DOHH2 (cell line): ENCODE data around the gene KIRREL3.

Experiments used
- H3F3A ChIP-seq: fragments of 200-600 bp; sonication (generic), shearing (Covaris generic); 2 replicates; pipeline ENCODE4 v1.6.0; 2016; ENCODE audit warnings: antibody characterized with exemption, mild to moderate bottlenecking; ENCODE audit not compliant: control insufficient read depth, insufficient read depth
- H3K27ac ChIP-seq: fragments of 200-600 bp; sonication (generic); 2 replicates; pipeline ENCODE4 v1.5.1; 2014; ENCODE audit warnings: low read depth, mild to moderate bottlenecking, low read length, moderate library complexity
- H3K27me3 ChIP-seq: fragments of 200-600 bp; sonication (generic); 2 replicates; pipeline ENCODE4 v1.6.1; 2014; ENCODE audit warnings: mild to moderate bottlenecking, low read length, mixed read lengths; ENCODE audit not compliant: control insufficient read depth
- H3K36me3 ChIP-seq: fragments of 200-600 bp; sonication (generic); 2 replicates; pipeline ENCODE4 v1.6.1; 2014; ENCODE audit warnings: mild to moderate bottlenecking, low read length, moderate library complexity, mixed read lengths; ENCODE audit not compliant: control insufficient read depth
- H3K4me1 ChIP-seq: fragments of 200-600 bp; sonication (generic); 2 replicates; pipeline ENCODE4 v1.6.1; 2014; ENCODE audit warnings: mild to moderate bottlenecking, low read length, mixed read lengths; ENCODE audit not compliant: control insufficient read depth
- H3K4me2 ChIP-seq: fragments of 200-600 bp; sonication (generic); 2 replicates; pipeline ENCODE4 v1.6.0; 2014; ENCODE audit warnings: mild to moderate bottlenecking, low read length, moderate library complexity
- H3K4me3 ChIP-seq: fragments of 200-600 bp; sonication (generic); 2 replicates; pipeline ENCODE4 v1.5.1; 2014; ENCODE audit warnings: mild to moderate bottlenecking, low read length, mixed read lengths
- H3K79me2 ChIP-seq: fragments of 200-600 bp; sonication (generic); 2 replicates; pipeline ENCODE4 v1.6.1; 2014; ENCODE audit warnings: mild to moderate bottlenecking, low read length, mixed read lengths; ENCODE audit not compliant: control insufficient read depth
- H3K9me2 ChIP-seq: fragments of 200-600 bp; sonication (generic); replicated peaks from 2 replicates; pipeline ENCODE4 v1.6.1; 2014; ENCODE audit warnings: mild to moderate bottlenecking, low read length, mixed read lengths; ENCODE audit not compliant: control insufficient read depth
- H3K9me3 ChIP-seq: fragments of 200-600 bp; sonication (generic); 2 replicates; pipeline ENCODE4 v1.6.1; 2014; ENCODE audit warnings: antibody characterized with exemption, low read length, mixed read lengths; ENCODE audit not compliant: control insufficient read depth, insufficient read depth
- H4K20me1 ChIP-seq: fragments of 200-600 bp; sonication (generic); 2 replicates; pipeline ENCODE4 v1.6.0; 2014; ENCODE audit warnings: low read depth, mild to moderate bottlenecking, antibody characterized with exemption, low read length, moderate library complexity; ENCODE audit not compliant: control insufficient read depth, insufficient read depth
- CTCF ChIP-seq: fragments of 200-600 bp; sonication (generic); IDR thresholded peaks from one replicate; pipeline ENCODE4 v1.5.1; 2014; ENCODE audit warnings: antibody characterized with exemption, mild to moderate bottlenecking, low read depth, low read length; ENCODE audit not compliant: poor library complexity, severe bottlenecking
- EZH2phosphoT487 ChIP-seq: fragments of 200-600 bp; sonication (generic); IDR thresholded peaks from 2 replicates; pipeline ENCODE4 v1.6.1; 2017; ENCODE audit warnings: borderline replicate concordance, mild to moderate bottlenecking, antibody characterized with exemption, low read length, moderate library complexity, mixed read lengths

The KIRREL3 gene

GRCh38 chr11:126832387-126832786, 168.2 kb downstream of the KIRREL3 start:
- Histone ChIP-seq H3K9me3 (no peaks in the 10 kb centered on the region), H4K20me1 (no peaks in the 10 kb centered on the region), H3K27ac (no peak overlapping the region), H3F3A (no peaks in the 10 kb centered on the region), H3K36me3 (no peaks in the 10 kb centered on the region), H3K4me3 (no peak overlapping the region), H3K9me2 (no peaks in the 10 kb centered on the region), H3K4me1 (no peaks in the 10 kb centered on the region), H3K4me2 (no peak overlapping the region), H3K27me3 (peaks cover 5% of the 10 kb centered on the region; the same call in 1 of the 2 replicates), H3K79me2 (no peaks in the 10 kb centered on the region)
- TF ChIP-seq EZH2phosphoT487 (no peak), CTCF (no peak)

GRCh38 chr11:126830216-126830806, 170.3 kb downstream of the KIRREL3 start:
- Histone ChIP-seq H3K36me3 (no peaks in the 10 kb centered on the region), H3K9me3 (no peaks in the 10 kb centered on the region), H3K27ac (no peak overlapping the region), H3K4me2 (no peak overlapping the region), H3K9me2 (no peaks in the 10 kb centered on the region), H3K79me2 (no peaks in the 10 kb centered on the region), H3K4me3 (no peak overlapping the region), H3F3A (no peaks in the 10 kb centered on the region), H3K4me1 (no peaks in the 10 kb centered on the region), H3K27me3 (no peaks in the 10 kb centered on the region), H4K20me1 (no peaks in the 10 kb centered on the region)
- no peak for TF ChIP-seq CTCF
- no peak for TF ChIP-seq EZH2phosphoT487

GRCh38 chr11:126829716-126830115, 170.9 kb downstream of the KIRREL3 start:
- Histone ChIP-seq H3K4me3 (no peak overlapping the region), H3K27ac (no peak overlapping the region), H3K79me2 (no peaks in the 10 kb centered on the region), H3K4me2 (no peak overlapping the region), H3K36me3 (no peaks in the 10 kb centered on the region), H3F3A (no peaks in the 10 kb centered on the region), H3K9me3 (no peaks in the 10 kb centered on the region), H3K27me3 (no peaks in the 10 kb centered on the region), H3K4me1 (no peaks in the 10 kb centered on the region), H3K9me2 (no peaks in the 10 kb centered on the region), H4K20me1 (no peaks in the 10 kb centered on the region)
- TF ChIP-seq EZH2phosphoT487: no peak
- no peak for TF ChIP-seq CTCF
